HuH-7 (cell line): ENCODE data around the gene CX3CR1.
"Not testable (repeated sequence)": the region's sequence is repeated elsewhere in the genome, so short reads cannot be mapped to it uniquely, and the experiment has no call there.

Experiments
- DNase-seq: peaks from one replicate; pipeline ENCODE4 v3.0.0; 2011; ENCODE audit warnings: low spot score

CX3CR1 gene, protein sequence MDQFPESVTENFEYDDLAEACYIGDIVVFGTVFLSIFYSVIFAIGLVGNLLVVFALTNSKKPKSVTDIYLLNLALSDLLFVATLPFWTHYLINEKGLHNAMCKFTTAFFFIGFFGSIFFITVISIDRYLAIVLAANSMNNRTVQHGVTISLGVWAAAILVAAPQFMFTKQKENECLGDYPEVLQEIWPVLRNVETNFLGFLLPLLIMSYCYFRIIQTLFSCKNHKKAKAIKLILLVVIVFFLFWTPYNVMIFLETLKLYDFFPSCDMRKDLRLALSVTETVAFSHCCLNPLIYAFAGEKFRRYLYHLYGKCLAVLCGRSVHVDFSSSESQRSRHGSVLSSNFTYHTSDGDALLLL

DNA sequence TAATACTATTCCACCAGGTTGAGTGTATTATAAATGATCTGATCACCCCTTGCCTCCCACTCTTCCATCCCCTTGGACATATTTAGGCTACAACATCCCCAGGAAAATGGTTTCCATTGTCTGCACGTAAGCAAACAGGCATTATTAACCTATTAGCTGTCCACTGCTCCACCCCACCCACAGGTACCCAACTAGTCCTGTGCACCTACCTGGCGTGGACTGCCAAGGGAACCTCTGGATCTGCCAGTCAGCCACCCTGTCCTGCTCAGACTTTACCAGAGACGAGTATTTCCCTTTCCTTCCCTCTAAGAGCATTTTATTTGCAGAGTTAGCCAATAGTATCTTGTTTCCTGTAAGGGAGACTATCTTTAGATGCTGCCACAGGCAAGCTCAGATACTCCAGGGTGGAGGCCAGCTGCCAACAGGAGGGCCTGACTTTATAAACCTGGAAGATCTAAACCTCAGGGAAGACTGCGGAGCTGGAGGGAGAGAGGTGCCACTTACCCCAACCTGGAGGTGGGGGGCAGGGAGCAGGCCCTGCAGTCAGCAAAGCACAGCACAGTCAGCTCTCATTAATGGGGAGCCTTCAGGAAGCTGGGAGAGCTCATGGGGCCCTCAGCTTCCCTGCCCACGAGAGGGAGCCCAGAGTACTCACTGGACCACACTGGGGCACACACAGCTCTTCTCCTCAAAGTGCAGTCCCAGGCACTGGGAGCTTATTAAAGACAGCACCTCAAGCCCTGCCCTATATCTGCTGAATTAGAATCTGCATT lies at the start of gene CX3CR1:
Gene CX3CR1, minus strand, starts transcription at position 292 of the 773 bp plus-strand sequence. CDS start 13,527 bp downstream, outside the sequence.
- no peak for DNase-seq

DNA sequence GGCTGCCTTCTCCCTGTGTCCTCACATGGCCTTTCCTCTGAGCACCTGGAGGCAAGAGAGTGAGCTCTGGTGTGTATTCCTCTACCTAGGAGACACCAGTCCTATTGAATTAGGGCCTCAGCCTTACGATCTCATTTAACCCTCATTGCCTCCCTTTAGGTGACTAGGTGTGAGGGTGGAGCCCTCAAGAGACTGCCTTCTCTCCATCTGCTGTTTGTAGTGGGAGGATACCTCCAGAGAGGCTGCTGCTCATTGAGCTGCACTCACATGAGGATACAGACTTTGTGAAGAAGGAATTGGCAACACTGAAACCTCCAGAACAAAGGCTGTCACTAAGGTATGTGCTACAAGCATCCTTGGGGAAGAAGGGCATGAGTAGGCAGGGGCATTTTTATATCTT lies 49.7 kb upstream of the CX3CR1 start, which contains the start of gene CCR8:
Gene CCR8, plus strand, starts transcription at position 217 of the 400 bp plus-strand sequence. CDS start 2,623 bp downstream, outside the sequence.
- no peak for DNase-seq

DNA sequence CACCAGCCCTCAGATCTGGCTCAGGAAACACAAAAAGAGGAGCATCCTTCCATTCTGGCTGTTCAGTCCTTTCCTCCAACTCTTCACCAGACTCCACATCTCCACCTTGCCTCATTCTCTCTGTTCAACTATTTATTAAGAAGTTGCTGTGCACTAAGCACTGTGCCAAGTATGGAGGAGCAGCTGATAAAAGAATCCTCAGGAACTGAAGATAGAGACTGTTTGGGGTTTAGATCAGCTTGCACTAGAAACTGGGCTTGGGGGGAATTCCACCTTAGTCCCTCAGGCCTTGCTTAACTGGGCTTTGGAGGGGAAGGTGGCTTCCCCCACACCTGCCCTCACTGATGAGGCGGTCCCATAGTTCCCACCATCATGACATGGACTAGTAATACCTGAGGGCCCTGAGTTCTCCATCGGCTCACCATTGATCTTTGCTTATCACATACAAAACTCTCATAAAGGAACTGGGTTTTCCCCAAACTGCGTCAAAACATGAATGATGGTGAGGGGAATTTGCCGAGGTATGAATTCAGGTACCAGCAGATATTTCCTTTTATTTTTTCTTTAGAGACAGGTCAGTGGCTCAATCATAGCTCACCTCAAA lies 48.0 kb upstream of the CX3CR1 start:
- no peak for DNase-seq

DNA sequence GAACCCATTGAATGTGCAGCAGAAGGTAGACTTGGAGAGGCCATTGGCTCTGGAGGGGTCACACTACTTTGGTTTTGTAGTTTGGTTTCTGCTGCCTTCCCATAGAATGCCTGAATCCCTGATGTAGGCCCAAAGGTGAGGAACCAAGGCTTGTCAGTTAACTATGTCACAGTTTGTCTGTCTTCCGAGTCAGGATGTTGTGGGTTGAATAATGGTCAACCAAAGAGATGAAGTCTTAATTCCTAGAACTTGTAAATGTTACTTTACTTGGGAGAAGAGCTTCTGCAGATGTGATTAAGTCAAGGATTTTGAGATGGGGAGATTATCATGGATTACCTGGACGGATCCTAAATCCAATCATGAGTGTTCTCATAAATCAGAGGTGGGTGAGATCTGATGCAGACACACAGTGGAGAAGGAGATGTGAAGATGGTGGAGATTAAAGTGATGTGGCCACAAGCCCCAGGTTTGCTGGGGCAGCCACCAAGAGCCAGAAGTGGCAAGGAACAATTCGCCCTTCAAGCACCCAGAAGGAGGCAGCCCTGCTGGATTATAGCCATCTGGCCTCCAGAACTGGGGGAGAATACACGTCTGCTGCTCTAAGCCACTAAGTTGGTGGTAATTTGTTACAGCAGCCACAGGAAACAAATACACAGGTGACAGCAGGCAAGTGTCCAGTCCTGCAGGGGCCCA lies 47.4 kb upstream of the CX3CR1 start:
- DNase-seq: no peak

DNA sequence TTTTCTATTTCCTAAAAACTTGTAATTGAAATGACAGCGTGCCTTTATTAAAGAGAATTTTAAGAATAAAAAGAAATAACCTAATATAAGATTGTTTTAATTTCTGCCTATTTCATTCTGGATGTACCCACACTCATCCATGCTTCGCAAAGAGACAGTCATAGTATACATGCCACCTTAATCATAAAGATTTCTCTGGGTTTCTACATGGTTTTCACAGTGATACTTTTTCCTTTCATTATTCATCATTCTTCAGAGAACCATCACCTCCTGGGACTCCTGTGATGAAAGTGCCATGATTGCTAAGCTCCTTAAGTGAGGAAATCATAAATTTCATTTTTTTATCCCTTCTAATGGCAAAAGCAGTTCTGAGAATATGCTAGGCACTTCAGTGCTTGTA lies 45.4 kb upstream of the CX3CR1 start:
- no peak for DNase-seq

- no peak for DNase-seq
These were observed 43.7 kb upstream of the CX3CR1 start for GRCh38 chr3:39323494-39323893.

GRCh38 chr3:39322936-39323335 lies 43.1 kb upstream of the CX3CR1 start:
- DNase-seq: no peak

DNA sequence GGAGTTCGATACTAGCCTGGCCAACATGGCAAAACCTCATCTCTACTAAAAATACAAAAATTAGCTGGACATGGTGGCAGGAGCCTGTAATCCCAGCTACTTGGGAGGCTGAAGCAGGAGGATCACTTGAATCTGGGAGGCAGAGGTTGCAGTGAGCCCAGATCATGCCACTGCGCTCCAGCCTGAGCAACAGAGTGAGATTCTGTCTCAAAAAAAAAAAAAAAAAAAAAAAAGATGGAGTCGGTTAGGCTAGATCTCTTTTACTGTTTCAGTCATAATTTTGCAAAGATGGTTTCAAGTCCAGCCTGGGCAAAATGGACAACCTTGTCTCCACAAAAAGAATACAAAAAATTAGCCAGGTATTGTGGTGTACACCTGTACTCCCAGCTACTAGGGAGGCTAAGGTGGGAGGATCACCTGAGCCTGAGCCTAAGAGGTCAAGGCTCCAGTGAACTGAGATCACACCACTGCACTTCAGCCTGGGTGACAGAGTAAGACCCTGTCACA lies 42.4 kb upstream of the CX3CR1 start:
- not testable (repeated sequence) for DNase-seq

DNA sequence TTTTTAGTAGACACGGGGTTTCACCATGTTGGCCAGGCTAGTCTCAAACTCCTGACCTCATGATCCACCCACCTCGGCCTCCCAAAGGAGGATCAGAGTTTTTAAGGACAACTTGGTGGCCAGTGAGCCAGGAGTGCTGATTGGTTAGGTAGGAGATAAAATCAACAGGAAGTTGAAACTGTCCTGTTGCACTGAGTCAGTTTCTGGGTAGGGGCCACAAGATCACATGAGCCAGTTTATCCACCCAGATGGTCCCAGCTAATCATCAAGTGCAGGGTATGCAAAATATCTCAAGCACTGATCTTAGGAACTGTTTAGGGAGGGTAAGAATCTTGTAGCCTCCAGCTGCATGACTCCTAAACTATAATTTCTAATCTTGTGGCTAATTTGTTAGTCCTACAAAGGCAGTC lies 41.7 kb upstream of the CX3CR1 start:
- DNase-seq: not testable (repeated sequence)

- no peak for DNase-seq
These were observed 39.4 kb upstream of the CX3CR1 start for GRCh38 chr3:39319249-39319648.

- no peak for DNase-seq
These were observed 38.5 kb upstream of the CX3CR1 start for GRCh38 chr3:39318301-39318700.

GRCh38 chr3:39317571-39318169 lies 37.8 kb upstream of the CX3CR1 start:
- peak; percentile 21 for DNase-seq

GRCh38 chr3:39315420-39315819 lies 35.6 kb upstream of the CX3CR1 start:
- no peak for DNase-seq

DNA sequence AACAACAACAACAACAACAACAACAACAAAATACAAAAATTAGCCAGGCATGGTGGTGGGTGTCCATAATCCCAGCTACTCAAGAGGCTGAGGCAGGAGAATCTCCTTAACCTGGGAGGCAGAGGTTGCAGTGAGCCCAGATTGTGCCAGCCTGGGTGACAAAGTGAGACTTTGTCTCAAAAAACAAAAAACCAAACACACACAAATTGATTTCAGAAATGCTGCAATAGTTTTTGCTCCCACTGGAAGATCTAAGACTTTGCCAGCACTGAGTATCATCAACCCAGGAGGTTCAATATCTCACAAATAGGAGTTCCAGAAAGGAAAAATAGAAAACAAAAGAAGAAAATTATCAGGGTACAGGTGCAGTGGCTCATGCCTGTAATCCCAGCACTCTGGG lies 33.5 kb upstream of the CX3CR1 start:
- DNase-seq: no peak

DNA sequence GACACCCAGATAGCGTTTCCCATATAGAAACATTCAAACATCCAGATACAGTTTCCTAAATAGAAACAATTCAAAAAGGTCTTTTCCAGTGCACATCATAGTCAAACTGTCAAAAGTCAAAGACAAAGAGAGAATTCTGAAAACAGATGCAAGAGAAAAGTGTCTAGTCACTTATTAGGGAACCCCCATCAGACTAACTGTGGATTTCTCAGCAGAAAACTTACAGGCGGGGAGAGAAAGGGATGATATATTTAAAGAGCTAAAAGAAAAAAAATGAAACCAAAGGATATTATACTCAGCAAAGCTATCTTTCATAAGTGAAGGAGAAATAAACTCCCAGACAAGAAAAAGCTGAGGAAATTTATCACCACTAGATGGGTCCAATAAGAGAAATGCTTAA lies 22.3 kb upstream of the CX3CR1 start:
- no peak for DNase-seq

DNA sequence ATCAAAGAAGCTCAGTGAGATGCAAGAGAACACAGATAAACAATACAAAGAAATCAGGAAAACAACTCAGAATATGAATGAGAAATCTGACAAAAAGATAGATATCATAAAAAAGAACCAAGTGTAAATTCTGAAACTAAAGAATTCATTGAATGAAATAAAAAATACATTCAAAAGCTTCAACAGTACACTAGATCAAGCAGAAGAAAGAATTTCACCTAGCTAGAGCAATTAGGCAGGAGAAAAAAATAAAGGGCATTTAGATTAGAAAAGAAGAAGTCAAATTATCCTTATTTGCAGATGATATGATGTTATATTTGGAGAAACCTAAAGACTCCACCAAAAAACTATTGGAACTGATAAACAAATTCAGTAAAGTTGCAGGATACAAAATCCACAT lies 19.4 kb upstream of the CX3CR1 start:
- no peak for DNase-seq

DNA sequence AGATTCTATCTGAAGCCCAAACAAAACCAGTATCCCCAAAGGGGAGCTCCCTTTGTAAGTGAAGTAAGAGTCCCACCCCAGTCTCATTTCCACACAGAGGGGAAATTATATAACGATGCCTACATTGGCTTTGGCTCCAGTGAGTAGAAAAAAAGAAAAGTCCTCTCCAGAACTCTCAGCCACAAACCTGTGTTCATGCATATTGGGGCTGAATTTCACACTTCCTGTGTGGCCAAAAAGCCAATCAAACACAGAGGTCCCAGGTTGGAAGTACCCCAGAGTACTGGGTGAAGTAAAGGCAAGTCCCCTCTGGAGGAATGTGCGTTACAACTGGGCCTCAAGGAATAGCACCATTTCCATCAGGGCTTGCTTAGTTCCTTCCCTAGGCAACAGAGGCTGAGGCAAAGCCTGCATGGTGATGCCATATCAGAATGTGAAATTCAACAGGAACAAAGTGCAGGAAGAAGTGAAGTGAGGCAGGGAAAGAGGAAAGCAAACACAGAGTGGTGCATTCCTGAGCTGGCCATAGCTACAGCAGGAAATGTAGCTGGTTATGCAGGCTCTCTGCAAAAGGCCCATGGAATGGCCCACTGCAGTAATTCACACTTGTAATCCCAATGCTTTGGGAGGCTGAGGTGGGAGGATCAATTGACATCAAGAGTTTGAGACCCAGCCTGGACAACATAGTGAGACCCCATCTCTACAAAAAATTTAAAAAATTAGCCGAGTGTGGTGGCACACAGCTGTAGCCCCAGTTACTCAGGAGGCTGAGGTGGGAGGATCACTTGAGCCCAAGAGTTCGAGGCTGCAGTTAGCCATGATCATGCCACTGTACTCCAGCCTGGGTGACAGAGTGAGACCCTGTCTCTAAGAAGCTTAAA lies 16.6 kb upstream of the CX3CR1 start:
- no peak for DNase-seq

- no peak for DNase-seq
These were observed 15.4 kb upstream of the CX3CR1 start for GRCh38 chr3:39295184-39295775.

DNA sequence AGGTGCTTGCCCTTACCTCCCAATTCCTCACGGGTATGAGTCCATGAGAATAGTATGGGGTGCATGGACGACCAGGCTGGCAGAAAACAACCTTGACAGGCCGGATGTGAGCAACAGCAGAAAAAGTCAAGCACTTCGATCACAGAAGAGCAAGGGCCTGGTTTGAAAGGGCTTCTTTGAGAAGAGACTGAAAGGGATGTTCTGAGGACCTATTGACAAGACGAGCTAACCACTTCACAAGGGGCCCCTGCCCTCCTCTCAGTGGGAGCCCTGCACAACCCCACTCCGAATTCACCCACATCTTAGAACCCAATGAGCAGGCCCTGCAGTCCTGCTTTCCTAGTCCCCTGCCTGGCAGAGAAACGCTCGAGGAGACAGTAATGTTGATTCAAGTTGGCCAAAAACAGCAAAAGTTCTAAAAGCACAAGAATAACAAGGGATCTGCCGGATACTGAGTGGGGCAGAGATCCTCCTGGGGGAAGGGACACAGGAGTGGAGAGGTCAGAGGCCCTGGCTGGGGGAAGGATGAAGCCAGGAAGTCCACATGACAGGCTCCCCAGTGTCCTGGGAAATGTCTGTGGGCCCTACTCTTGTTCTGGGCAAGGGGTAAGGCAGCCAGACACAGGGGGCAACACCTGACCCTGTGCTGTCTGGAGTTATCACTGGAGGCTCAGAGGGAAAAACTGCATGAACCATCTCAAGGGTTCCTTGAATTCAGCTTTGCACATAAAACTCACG lies 14.8 kb upstream of the CX3CR1 start:
- DNase-seq: no peak
